OCI-M1 (cell line): ENCODE data around the gene SMIM3.
"Not testable (repeated sequence)": the region's sequence is repeated elsewhere in the genome, so short reads cannot be mapped to it uniquely, and the experiment has no call there.

Source experiments
- DNase-seq: peaks from one replicate; lab custom pipeline; 2025; lab: John Stamatoyannopoulos, UW

Gene SMIM3

GRCh38 chr5:150794927-150795326 lies 16.4 kb downstream of the SMIM3 start:
- DNase-seq, result no peak

- no peak for DNase-seq
Measured at GRCh38 chr5:150797384-150797783, 18.8 kb downstream of the SMIM3 start.

GRCh38 chr5:150801117-150801927 lies 22.8 kb downstream of the SMIM3 start:
- DNase-seq, result peak; percentile 94

GRCh38 chr5:150804388-150804787 lies 25.8 kb downstream of the SMIM3 start:
- DNase-seq, result no peak

GRCh38 chr5:150809363-150809762 lies 30.8 kb downstream of the SMIM3 start:
- DNase-seq, result no peak

- no peak for DNase-seq
Measured at GRCh38 chr5:150815010-150815409, 36.5 kb downstream of the SMIM3 start.

- no peak for DNase-seq
Measured at GRCh38 chr5:150816946-150817345, 38.4 kb downstream of the SMIM3 start.

GRCh38 chr5:150829744-150830143 lies 51.2 kb downstream of the SMIM3 start:
- no peak for DNase-seq

GRCh38 chr5:150831821-150832220 lies 53.3 kb downstream of the SMIM3 start:
- DNase-seq, result not testable (repeated sequence)

- DNase-seq, result no peak
Measured at GRCh38 chr5:150836064-150836463, 57.5 kb downstream of the SMIM3 start.

- no peak for DNase-seq
Measured at GRCh38 chr5:150836703-150837102, 58.1 kb downstream of the SMIM3 start.

GRCh38 chr5:150845185-150845859 lies 66.8 kb downstream of the SMIM3 start:
- DNase-seq, result not testable (repeated sequence)

GRCh38 chr5:150846308-150846653 lies 67.7 kb downstream of the SMIM3 start, which contains the start of gene IRGM:
TSS of gene IRGM (plus strand) at chr5:150846521. CDS start at chr5:150848124, 1,603 bp downstream.
- not testable (repeated sequence) for DNase-seq
